HEK293 (cell line): ENCODE measurements around the gene SLC33A1.

Experiments used
- SCRT1 ChIP-seq: fragments of 450-650 bp; formaldehyde crosslinking; IDR thresholded peaks from 2 replicates; pipeline ENCODE4 v1.5.1; 2016; ENCODE audit warnings: missing biosample characterization, missing genetic modification characterization, borderline replicate concordance
- ZNF623 ChIP-seq: fragments of 450-650 bp; formaldehyde crosslinking; IDR thresholded peaks from 2 replicates; pipeline ENCODE4 v1.5.1; 2016; ENCODE audit warnings: missing biosample characterization, missing genetic modification characterization
- TF ChIP-seq, protein P1 (sequence below): fragments of 450-650 bp; formaldehyde crosslinking; IDR thresholded peaks from 2 replicates; pipeline ENCODE4 v1.5.1; 2016; ENCODE audit warnings: missing biosample characterization, missing genetic modification characterization
- TF ChIP-seq, protein P2 (sequence below): sonication (generic); formaldehyde crosslinking; IDR thresholded peaks from 2 replicates; pipeline ENCODE4 v1.8.1; 2022; ENCODE audit warnings: mild to moderate bottlenecking, moderate library complexity, missing genetic modification reagents

DNA sequence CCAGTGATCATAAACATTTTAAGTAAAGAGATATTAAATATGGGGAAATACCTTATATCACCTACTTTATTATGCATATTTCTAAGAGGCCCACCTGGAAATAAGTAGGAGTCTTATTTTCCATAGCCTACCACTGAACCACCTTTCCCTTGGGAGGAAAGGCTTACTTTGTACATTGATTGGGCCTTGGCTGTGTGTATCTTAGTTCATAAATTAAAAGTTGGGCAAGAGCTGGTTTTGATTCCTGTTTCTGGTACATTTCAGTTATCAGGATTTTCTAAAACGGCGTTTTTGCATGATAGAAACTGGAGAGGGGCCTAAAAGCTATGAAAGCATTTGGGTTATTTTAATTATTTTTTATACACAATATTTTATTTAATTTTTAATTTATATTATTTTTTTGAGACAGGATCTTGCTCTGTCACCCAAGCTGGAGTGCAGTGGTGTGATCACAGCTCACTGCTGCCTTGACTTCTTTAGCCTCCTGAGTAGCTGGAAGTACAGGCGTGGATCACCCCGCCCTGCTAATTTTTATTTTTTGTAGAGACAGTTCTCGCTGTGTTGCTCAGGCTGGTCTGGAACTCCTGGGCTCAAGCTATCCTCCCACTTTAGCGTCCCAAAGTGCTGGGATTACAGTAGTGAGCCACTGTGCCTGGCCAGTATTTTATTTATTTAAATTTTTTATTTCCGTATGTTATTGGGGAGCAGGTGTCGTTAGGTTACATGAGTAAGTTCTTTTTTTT, 18.8 kb upstream of the SLC33A1 start:
- TF ChIP-seq ZNF623 (tag by site-specific recombination), result no peak
- TF ChIP-seq, protein P1, sequence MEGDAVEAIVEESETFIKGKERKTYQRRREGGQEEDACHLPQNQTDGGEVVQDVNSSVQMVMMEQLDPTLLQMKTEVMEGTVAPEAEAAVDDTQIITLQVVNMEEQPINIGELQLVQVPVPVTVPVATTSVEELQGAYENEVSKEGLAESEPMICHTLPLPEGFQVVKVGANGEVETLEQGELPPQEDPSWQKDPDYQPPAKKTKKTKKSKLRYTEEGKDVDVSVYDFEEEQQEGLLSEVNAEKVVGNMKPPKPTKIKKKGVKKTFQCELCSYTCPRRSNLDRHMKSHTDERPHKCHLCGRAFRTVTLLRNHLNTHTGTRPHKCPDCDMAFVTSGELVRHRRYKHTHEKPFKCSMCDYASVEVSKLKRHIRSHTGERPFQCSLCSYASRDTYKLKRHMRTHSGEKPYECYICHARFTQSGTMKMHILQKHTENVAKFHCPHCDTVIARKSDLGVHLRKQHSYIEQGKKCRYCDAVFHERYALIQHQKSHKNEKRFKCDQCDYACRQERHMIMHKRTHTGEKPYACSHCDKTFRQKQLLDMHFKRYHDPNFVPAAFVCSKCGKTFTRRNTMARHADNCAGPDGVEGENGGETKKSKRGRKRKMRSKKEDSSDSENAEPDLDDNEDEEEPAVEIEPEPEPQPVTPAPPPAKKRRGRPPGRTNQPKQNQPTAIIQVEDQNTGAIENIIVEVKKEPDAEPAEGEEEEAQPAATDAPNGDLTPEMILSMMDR (tag by site-specific recombination), result no peak
- TF ChIP-seq, protein P2, sequence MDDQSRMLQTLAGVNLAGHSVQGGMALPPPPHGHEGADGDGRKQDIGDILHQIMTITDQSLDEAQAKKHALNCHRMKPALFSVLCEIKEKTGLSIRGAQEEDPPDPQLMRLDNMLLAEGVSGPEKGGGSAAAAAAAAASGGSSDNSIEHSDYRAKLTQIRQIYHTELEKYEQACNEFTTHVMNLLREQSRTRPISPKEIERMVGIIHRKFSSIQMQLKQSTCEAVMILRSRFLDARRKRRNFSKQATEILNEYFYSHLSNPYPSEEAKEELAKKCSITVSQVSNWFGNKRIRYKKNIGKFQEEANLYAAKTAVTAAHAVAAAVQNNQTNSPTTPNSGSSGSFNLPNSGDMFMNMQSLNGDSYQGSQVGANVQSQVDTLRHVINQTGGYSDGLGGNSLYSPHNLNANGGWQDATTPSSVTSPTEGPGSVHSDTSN (CRISPR knock-in tag), result no peak
- TF ChIP-seq SCRT1 (tag by site-specific recombination), result no peak
